Suprapubic skin (tissue), 4 donors: ENCODE data around the gene RRBP1. TPM values are rescaled to one million over a fixed set of nuclear protein-coding genes. Genes with fewer than 3 reads are reported as not detected.

ENCODE experiments used
- DNase-seq, 2 donors: peaks; one replicate each; pipeline ENCODE4 v3.0.0-alpha.2; 2019; ENCODE audit warnings: low spot score in 2 of 2
- H3K27ac ChIP-seq: fragments of 200-600 bp; sonication (generic); one replicate; pipeline ENCODE4 v1.5.1; 2019
- H3K27me3 ChIP-seq: fragments of 200-600 bp; sonication (generic); one replicate; pipeline ENCODE4 v1.5.1; 2019
- H3K36me3 ChIP-seq: fragments of 200-600 bp; sonication (generic); one replicate; pipeline ENCODE4 v1.5.1; 2019
- H3K4me1 ChIP-seq: fragments of 200-600 bp; sonication (generic); one replicate; pipeline ENCODE4 v1.5.1; 2019
- H3K4me3 ChIP-seq: fragments of 200-600 bp; sonication (generic); one replicate; pipeline ENCODE4 v1.5.1; 2019; ENCODE audit warnings: mild to moderate bottlenecking
- H3K9me3 ChIP-seq: fragments of 200-600 bp; sonication (generic); one replicate; pipeline ENCODE4 v1.5.1; 2019
- EP300 ChIP-seq: sonication (generic); formaldehyde crosslinking; IDR thresholded peaks from one replicate; pipeline ENCODE4 v1.6.1; 2017; ENCODE audit warnings: antibody characterized with exemption
- POLR2A ChIP-seq, 2 donors: fragments of 450-650 bp; IDR thresholded peaks; one replicate each; pipeline ENCODE4 v1.6.1; 2017; ENCODE audit warnings: antibody characterized with exemption in 2 of 2, mild to moderate bottlenecking in 2 of 2, moderate library complexity in 2 of 2
- POLR2AphosphoS5 ChIP-seq, 3 donors: sonication (generic); formaldehyde crosslinking; IDR thresholded peaks; one replicate each; pipeline ENCODE4 v1.6.1; 2017; ENCODE audit warnings: antibody characterized with exemption in 3 of 3
- WGBS: methylation state at CpG from one replicate; pipeline ENCODE4 v1.1.5; 2018; 5-methylcytosine and 5-hydroxymethylcytosine counted together
- total RNA-seq, 4 donors: library from RNA; depleted of rRNA; stranded (reverse); fragments of >200 nt; gene quantifications; one replicate each; pipeline ENCODE4 v1.1.0, GENCODE V29; 2016
- TF ChIP-seq, protein P1 (sequence below), 2 donors: fragments of 200-600 bp in 1 of 2; fragments of 450-650 bp in 1 of 2; sonication (generic) in 1 of 2; IDR thresholded peaks; one replicate each; pipeline ENCODE4 v1.5.1; 2016 to 2019; ENCODE audit warnings: antibody characterized with exemption in 2 of 2, mild to moderate bottlenecking in 1 of 2, moderate library complexity in 1 of 2

RRBP1 gene
- total RNA-seq, 4 donors from 2014 or later: 37.5 to 52.3 (median 41.3) TPM

DNA sequence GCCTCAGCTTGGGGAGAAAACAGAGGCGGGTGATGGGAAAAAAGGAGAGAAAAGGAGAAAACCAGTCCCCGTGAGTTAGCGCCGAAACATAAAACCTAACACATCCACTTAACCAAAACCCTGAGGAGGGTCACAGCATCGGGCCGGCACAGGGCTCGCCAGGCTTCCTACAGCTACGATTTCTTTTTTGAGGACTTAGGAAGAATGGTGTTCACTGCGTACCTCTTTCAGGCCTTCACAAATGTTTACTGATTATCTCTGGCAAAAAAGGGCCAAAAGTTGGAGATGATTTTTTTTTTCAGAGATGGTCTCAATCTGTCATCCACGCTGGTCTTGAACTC lies 63.4 kb downstream of the RRBP1 start:
- H3K4me3 ChIP-seq: no peak overlapping the region
- H3K9me3 ChIP-seq: no peaks in the 10 kb centered on the region
- no peak for DNase-seq
- peaks cover 84% of the 10 kb centered on the region for H3K36me3 ChIP-seq
- H3K27me3 ChIP-seq: no peaks in the 10 kb centered on the region
- H3K4me1 ChIP-seq: peaks cover 22% of the 10 kb centered on the region
- H3K27ac ChIP-seq: no peak overlapping the region
- no peak for TF ChIP-seq EP300
- no peak for TF ChIP-seq POLR2AphosphoS5 (IDR thresholded peaks at IDR 0.05)
- no peak for TF ChIP-seq POLR2A (IDR thresholded peaks at IDR 0.05)
- TF ChIP-seq, protein P1, sequence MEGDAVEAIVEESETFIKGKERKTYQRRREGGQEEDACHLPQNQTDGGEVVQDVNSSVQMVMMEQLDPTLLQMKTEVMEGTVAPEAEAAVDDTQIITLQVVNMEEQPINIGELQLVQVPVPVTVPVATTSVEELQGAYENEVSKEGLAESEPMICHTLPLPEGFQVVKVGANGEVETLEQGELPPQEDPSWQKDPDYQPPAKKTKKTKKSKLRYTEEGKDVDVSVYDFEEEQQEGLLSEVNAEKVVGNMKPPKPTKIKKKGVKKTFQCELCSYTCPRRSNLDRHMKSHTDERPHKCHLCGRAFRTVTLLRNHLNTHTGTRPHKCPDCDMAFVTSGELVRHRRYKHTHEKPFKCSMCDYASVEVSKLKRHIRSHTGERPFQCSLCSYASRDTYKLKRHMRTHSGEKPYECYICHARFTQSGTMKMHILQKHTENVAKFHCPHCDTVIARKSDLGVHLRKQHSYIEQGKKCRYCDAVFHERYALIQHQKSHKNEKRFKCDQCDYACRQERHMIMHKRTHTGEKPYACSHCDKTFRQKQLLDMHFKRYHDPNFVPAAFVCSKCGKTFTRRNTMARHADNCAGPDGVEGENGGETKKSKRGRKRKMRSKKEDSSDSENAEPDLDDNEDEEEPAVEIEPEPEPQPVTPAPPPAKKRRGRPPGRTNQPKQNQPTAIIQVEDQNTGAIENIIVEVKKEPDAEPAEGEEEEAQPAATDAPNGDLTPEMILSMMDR (IDR thresholded peaks at IDR 0.05): no peak
- WGBS: 92% methylated on average over 10 of the region's 10 CpGs

DNA sequence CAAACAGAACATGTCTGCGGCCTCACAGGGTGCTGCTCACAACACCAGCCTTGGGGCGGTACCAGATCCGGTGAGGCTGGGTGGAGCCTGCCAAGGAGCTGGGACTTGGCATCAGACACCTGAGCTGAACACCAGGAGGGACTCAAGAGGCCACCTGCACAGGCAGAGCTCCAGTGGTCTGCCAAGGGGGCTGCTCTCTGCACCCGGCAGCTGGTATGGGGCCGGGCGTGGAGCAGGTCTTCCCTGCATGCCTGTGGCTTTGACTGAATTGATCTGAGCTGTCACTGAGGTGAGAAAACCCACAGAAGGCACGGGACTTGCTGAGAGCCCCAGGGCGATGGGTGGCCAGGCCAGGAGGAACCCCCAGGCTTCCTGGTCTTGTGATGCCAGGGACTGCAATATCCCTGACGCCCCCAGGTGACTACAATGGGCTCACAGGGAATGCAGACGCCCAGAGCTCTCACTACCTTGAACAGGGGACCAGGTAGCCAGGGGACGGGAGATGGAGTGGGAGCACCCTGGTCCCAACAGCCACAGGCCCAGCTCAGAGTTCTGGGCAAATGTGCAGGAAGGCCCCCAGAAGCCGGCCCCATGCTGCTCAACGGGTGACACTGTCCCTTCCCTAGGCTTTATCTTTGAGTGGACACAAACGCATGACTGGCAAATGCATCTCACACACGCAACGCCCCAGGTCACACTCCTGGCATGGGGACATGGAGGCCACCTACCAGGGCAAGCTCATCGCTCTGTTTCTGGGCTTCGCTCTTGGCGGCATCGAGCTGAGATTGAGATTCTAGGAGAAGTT lies 64.0 kb downstream of the RRBP1 start:
- Histone ChIP-seq H3K27me3 (no peaks in the 10 kb centered on the region), H3K4me1 (peaks cover 22% of the 10 kb centered on the region), H3K27ac (no peak overlapping the region), H3K9me3 (no peaks in the 10 kb centered on the region), H3K4me3 (no peak overlapping the region), H3K36me3 (peaks cover 79% of the 10 kb centered on the region)
- DNase-seq: no peak
- WGBS: 86% methylated on average over 12 of the region's 20 CpGs
- TF ChIP-seq, protein P1 (IDR thresholded peaks at IDR 0.05): no peak
- TF ChIP-seq POLR2AphosphoS5 (IDR thresholded peaks at IDR 0.05): no peak
- no peak for TF ChIP-seq EP300
- TF ChIP-seq POLR2A (IDR thresholded peaks at IDR 0.05): no peak

DNA sequence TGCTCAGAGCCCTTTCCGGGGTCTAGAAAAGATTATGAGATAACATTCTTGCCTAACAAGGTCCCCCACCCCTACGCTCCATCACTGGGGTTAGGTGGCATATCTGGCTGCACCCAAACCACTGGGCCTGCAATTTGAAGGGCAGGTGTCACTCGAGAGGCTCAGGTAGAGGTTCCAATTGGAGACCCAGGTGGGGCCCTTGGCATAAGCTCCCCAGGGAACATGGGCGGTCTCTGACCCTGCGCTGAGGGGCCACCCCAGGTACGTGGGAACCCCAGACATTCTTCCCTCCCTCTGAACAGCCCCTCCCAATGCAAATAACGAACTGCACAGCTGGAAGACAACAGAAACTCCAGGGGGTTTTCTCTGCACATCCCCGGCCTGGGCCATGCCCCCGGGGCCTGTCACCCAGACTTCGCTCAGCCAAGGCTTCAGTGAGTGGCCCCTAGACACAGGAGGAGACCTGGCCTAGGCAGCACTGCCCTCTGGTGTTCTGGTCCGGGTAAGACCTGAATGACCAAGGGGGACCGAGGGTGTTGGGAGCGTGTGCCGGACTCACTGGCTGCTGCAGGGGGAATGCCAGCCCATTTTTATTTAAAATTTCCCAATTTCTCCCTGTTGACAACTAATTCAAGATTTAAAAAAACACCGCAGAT lies 64.7 kb downstream of the RRBP1 start:
- peaks cover 71% of the 10 kb centered on the region for H3K36me3 ChIP-seq
- no peaks in the 10 kb centered on the region for H3K27me3 ChIP-seq
- peak in 1 of 2 donors; percentile 78 for DNase-seq
- peaks cover 27% of the 10 kb centered on the region for H3K4me1 ChIP-seq
- WGBS: 74% methylated on average over 11 of the region's 15 CpGs
- no peaks in the 10 kb centered on the region for H3K9me3 ChIP-seq
- no peak overlapping the region for H3K27ac ChIP-seq
- TF ChIP-seq POLR2A (IDR thresholded peaks at IDR 0.05) (no peak), POLR2AphosphoS5 (IDR thresholded peaks at IDR 0.05) (no peak), EP300 (no peak)
- TF ChIP-seq, protein P1 (IDR thresholded peaks at IDR 0.05): peak; percentile 67
- H3K4me3 ChIP-seq: no peak overlapping the region

DNA sequence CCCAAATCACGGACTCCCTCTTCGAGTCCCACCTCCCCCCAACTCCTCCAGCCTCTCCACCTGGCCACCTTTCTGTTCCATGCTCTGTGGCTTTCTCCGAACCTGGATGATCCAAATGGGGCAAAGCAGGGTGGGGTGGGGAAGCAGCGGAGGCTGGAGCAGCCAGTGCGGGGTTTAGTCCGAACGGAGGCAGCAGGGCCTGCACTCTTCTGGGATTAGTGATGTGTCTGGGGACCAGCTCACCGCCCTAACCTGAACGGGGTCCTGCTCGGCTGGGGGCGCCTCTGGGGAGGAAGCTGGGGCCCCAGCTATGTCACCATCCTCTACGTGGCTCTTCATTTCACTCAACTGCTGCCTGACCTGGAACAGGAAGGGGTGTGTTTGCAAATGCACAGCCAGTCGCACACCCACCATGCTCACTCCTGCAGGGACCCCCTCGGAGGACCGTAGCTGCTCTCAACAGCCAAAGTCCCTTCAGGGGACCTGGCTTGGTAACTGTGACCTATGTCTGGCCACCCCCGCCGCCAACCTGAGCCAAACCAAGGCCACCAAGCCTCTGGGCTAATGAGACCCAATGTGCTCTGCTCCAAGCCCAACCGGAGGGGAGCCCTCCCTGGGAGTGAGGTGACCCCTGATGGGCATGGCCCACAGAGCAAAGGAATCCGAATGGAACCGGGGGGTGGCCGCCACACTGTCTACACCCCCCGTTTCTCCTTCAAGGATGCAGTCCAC lies 65.4 kb downstream of the RRBP1 start:
- peaks cover 64% of the 10 kb centered on the region for H3K36me3 ChIP-seq
- peaks cover 34% of the 10 kb centered on the region for H3K4me1 ChIP-seq
- DNase-seq: no peak
- no peak overlapping the region for H3K27ac ChIP-seq
- H3K9me3 ChIP-seq: no peaks in the 10 kb centered on the region
- H3K27me3 ChIP-seq: no peaks in the 10 kb centered on the region
- WGBS: 89% methylated on average over 10 of the region's 22 CpGs
- no peak for TF ChIP-seq POLR2A (IDR thresholded peaks at IDR 0.05)
- TF ChIP-seq, protein P1 (IDR thresholded peaks at IDR 0.05): no peak
- TF ChIP-seq POLR2AphosphoS5 (IDR thresholded peaks at IDR 0.05): no peak
- TF ChIP-seq EP300: no peak
- H3K4me3 ChIP-seq: no peak overlapping the region
